Osteoblast (primary cell): ENCODE data around the gene ZNF512. TPM values are rescaled to one million over a fixed set of nuclear protein-coding genes. Genes with fewer than 3 reads are reported as not detected.

Experiments
- DNase-seq: peaks from one replicate; pipeline ENCODE4 v3.0.0; 2011; ENCODE audit warnings: low spot score, mixed read lengths; ENCODE audit not compliant: insufficient read length; ENCODE audit errors: missing footprints
- H2AFZ ChIP-seq: 2 replicates; pipeline ENCODE4 v1.6.0; 2011; ENCODE audit warnings: mild to moderate bottlenecking, low read length
- H3K27ac ChIP-seq: 2 replicates; pipeline ENCODE4 v1.5.1; 2011; ENCODE audit warnings: mild to moderate bottlenecking, low read depth, low read length, moderate library complexity
- H3K27me3 ChIP-seq: 2 replicates; pipeline ENCODE4 v1.6.0; 2012; ENCODE audit warnings: mild to moderate bottlenecking, control low read depth, inconsistent platforms, low read length, moderate library complexity; ENCODE audit not compliant: insufficient read depth
- H3K36me3 ChIP-seq: 2 replicates; pipeline ENCODE4 v1.5.1; 2011; ENCODE audit warnings: mild to moderate bottlenecking, low read length, control low read depth, moderate library complexity; ENCODE audit not compliant: insufficient read depth
- H3K4me1 ChIP-seq: 2 replicates; pipeline ENCODE4 v1.5.1; 2011; ENCODE audit warnings: mild to moderate bottlenecking, low read length, control low read depth, moderate library complexity; ENCODE audit not compliant: insufficient read depth
- H3K4me2 ChIP-seq: 2 replicates; pipeline ENCODE4 v1.6.0; 2011; ENCODE audit warnings: mild to moderate bottlenecking, low read length; ENCODE audit not compliant: insufficient read depth
- H3K4me3 ChIP-seq: fragments of 200-600 bp; sonication (generic); 3 replicates; pipeline ENCODE4 v1.5.1; 2012; ENCODE audit warnings: mild to moderate bottlenecking, low read length, inconsistent platforms; ENCODE audit not compliant: insufficient read depth
- H3K79me2 ChIP-seq: 2 replicates; pipeline ENCODE4 v1.6.0; 2012; ENCODE audit warnings: mild to moderate bottlenecking, low read length, control low read depth, inconsistent platforms; ENCODE audit not compliant: insufficient read depth
- H3K9me3 ChIP-seq: 2 replicates; pipeline ENCODE4 v1.5.1; 2011; ENCODE audit warnings: low read depth, low read length, control low read depth
- H4K20me1 ChIP-seq: 2 replicates; pipeline ENCODE4 v1.6.0; 2012; ENCODE audit warnings: mild to moderate bottlenecking, low read length, control low read depth; ENCODE audit not compliant: insufficient read depth
- total RNA-seq: library from RNA; depleted of rRNA; stranded (reverse); fragments of >200 nt; gene quantifications from 2 replicates; pipeline ENCODE4 v1.2.3, GENCODE V29; 2012
- TF ChIP-seq, protein P1 (sequence below): IDR thresholded peaks from 2 replicates; pipeline ENCODE4 v1.5.1; 2011; ENCODE audit warnings: mild to moderate bottlenecking, low read depth, low read length, moderate library complexity; ENCODE audit errors: extremely low read depth

The ZNF512 gene
- total RNA-seq, 1 donor, result 21.4 TPM

DNA sequence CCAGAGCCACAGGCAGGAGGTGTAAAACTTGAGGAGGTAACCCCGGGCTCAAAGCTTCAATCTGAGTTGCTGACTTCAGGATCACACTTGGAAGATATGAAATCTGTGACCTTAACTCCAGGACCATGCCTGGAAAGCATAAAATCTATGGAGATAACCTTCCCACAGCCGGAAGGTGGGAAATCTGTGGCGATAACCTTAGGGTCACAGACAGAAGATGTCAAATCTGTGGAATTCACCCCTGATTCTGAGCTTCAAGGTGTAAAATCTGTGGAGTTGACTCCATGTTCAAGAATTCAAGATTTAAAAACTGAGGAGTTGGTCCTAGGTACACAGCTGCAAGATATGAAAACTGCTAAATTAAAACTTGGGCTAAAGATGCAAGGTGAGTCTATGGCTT, 11.6 kb upstream of the ZNF512 start:
- Histone ChIP-seq H3K4me2 (no peak overlapping the region), H3K79me2 (no peaks in the 10 kb centered on the region), H3K27ac (no peak overlapping the region), H2AFZ (no peak overlapping the region), H3K4me1 (peaks cover 11% of the 10 kb centered on the region), H4K20me1 (no peaks in the 10 kb centered on the region), H3K27me3 (no peaks in the 10 kb centered on the region), H3K36me3 (no peaks in the 10 kb centered on the region), H3K4me3 (no peak overlapping the region), H3K9me3 (no peaks in the 10 kb centered on the region)
- TF ChIP-seq, protein P1, sequence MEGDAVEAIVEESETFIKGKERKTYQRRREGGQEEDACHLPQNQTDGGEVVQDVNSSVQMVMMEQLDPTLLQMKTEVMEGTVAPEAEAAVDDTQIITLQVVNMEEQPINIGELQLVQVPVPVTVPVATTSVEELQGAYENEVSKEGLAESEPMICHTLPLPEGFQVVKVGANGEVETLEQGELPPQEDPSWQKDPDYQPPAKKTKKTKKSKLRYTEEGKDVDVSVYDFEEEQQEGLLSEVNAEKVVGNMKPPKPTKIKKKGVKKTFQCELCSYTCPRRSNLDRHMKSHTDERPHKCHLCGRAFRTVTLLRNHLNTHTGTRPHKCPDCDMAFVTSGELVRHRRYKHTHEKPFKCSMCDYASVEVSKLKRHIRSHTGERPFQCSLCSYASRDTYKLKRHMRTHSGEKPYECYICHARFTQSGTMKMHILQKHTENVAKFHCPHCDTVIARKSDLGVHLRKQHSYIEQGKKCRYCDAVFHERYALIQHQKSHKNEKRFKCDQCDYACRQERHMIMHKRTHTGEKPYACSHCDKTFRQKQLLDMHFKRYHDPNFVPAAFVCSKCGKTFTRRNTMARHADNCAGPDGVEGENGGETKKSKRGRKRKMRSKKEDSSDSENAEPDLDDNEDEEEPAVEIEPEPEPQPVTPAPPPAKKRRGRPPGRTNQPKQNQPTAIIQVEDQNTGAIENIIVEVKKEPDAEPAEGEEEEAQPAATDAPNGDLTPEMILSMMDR, result no peak
- no peak for DNase-seq

DNA sequence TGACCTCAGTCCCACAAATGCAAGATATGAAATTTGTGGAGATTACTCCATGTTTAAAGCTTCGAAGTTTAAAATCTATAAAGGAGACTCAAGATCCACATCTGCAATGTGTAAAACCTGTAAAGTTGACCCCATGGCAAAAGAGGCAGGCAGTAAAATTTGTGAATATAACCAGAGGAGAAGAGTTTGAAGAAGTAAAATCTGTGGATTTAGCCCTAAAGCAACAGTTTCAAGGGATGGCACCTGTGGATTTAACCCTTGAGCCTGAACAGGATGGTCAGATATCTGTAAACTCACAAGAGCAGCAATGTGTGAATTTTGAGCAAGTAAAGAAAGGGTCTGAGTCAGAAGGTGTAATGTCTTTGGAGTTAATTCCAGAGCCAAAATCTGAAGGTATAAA, 11.2 kb upstream of the ZNF512 start:
- Histone ChIP-seq H3K27me3 (no peaks in the 10 kb centered on the region), H3K4me1 (peaks cover 6% of the 10 kb centered on the region), H3K4me2 (no peak overlapping the region), H4K20me1 (no peaks in the 10 kb centered on the region), H3K36me3 (no peaks in the 10 kb centered on the region), H3K4me3 (no peak overlapping the region), H2AFZ (no peak overlapping the region), H3K27ac (no peak overlapping the region), H3K79me2 (no peaks in the 10 kb centered on the region), H3K9me3 (no peaks in the 10 kb centered on the region)
- DNase-seq, result no peak
- TF ChIP-seq, protein P1, result no peak

DNA sequence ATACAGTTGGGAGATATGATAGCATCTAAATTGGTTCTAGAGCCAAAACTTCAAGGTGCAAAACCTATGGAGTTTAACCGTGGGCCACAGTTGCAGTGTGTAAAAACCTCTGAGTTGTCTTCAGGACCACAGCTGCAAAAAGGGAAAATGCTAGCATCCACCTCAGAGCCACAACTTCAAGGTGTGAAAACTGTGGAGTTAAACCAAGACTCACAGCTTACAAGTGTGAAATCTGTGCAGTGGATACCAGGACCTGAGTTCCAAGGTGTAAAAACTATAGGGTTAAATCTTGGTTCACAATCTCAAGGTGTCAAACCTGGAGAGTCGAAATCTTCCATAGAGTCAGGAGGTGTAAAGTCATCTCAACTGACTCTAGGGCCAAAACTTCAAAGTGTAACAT, 10.4 kb upstream of the ZNF512 start:
- H3K27ac ChIP-seq, result no peak overlapping the region
- no peaks in the 10 kb centered on the region for H3K27me3 ChIP-seq
- H3K79me2 ChIP-seq, result no peaks in the 10 kb centered on the region
- H3K36me3 ChIP-seq, result no peaks in the 10 kb centered on the region
- no peaks in the 10 kb centered on the region for H3K4me1 ChIP-seq
- H3K4me2 ChIP-seq, result no peak overlapping the region
- H4K20me1 ChIP-seq, result no peaks in the 10 kb centered on the region
- DNase-seq, result no peak
- H2AFZ ChIP-seq, result no peak overlapping the region
- H3K4me3 ChIP-seq, result no peak overlapping the region
- TF ChIP-seq, protein P1, result no peak
- no peaks in the 10 kb centered on the region for H3K9me3 ChIP-seq

DNA sequence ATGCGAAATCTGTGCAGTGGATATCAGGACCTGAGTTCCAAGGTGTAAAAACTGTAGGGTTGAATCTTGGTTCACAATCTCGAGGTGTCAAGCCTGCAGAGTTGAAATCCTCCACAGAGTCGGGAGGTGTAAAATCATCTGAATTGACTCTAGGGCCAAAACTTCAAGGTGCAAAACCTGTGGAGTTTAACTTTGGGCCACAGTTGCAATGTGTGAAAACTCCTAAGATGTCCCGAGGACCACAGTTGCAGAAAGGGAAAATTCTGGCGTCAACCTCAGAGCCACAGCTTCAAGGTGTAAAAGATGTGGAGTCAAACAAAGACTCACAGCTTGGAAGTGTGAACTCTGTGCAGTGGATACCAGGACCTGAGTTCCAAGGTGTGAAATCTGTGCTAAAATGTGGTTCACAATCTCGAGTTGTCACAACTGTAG, 9.8 kb upstream of the ZNF512 start:
- Histone ChIP-seq H3K4me3 (no peak overlapping the region), H3K9me3 (no peaks in the 10 kb centered on the region), H3K79me2 (no peaks in the 10 kb centered on the region), H3K4me2 (no peak overlapping the region), H3K27ac (no peak overlapping the region), H4K20me1 (no peaks in the 10 kb centered on the region), H3K27me3 (no peaks in the 10 kb centered on the region), H3K4me1 (no peaks in the 10 kb centered on the region), H3K36me3 (no peaks in the 10 kb centered on the region), H2AFZ (no peak overlapping the region)
- TF ChIP-seq, protein P1, result no peak
- DNase-seq, result no peak
